Astrocyte (in vitro differentiated cells and primary cell): ENCODE data around the gene TRIM50. TPM values are rescaled to one million over a fixed set of nuclear protein-coding genes. Genes with fewer than 3 reads are reported as not detected.

ENCODE experiments used
- DNase-seq: peaks from one replicate; pipeline ENCODE4 v3.0.0-alpha.2; 2010; ENCODE audit warnings: low read depth
- FAIRE-seq: peaks from 2 replicates; lab custom pipeline; 2011; peaks lifted over from hg19 to GRCh38; lab: Jason Lieb, UNC
- H2AFZ ChIP-seq: 2 replicates; pipeline ENCODE4 v1.6.0; 2012; ENCODE audit warnings: low read depth, low read length, inconsistent platforms
- H3K27ac ChIP-seq: 2 replicates; pipeline ENCODE4 v1.5.1; 2011; ENCODE audit warnings: low read depth, low read length, inconsistent platforms
- H3K27me3 ChIP-seq: 2 replicates; pipeline ENCODE4 v1.6.0; 2011; ENCODE audit warnings: low read length, inconsistent platforms; ENCODE audit not compliant: insufficient read depth
- H3K36me3 ChIP-seq: 2 replicates; pipeline ENCODE4 v1.5.1; 2011; ENCODE audit warnings: low read length, inconsistent platforms; ENCODE audit not compliant: insufficient read depth
- H3K4me1 ChIP-seq: 2 replicates; pipeline ENCODE4 v1.5.1; 2011; ENCODE audit warnings: low read length, inconsistent platforms; ENCODE audit not compliant: insufficient read depth
- H3K4me2 ChIP-seq: 2 replicates; pipeline ENCODE4 v1.6.0; 2012; ENCODE audit warnings: low read length, inconsistent platforms
- H3K4me3 ChIP-seq: 2 replicates; pipeline ENCODE4 v1.5.1; 2011; ENCODE audit warnings: low read depth, mild to moderate bottlenecking, low read length, inconsistent platforms; ENCODE audit not compliant: insufficient read depth
- H3K79me2 ChIP-seq: 2 replicates; pipeline ENCODE4 v1.6.0; 2012; ENCODE audit warnings: mild to moderate bottlenecking, low read length, inconsistent platforms; ENCODE audit not compliant: insufficient read depth
- H3K9ac ChIP-seq: 2 replicates; pipeline ENCODE4 v1.6.0; 2012; ENCODE audit warnings: mild to moderate bottlenecking, low read length, inconsistent platforms
- H3K9me3 ChIP-seq: 2 replicates; pipeline ENCODE4 v1.5.1; 2012; ENCODE audit warnings: low read depth, mild to moderate bottlenecking, low read length, inconsistent platforms; ENCODE audit not compliant: insufficient read depth
- H4K20me1 ChIP-seq: 2 replicates; pipeline ENCODE4 v1.6.0; 2012; ENCODE audit warnings: low read length, inconsistent platforms; ENCODE audit not compliant: insufficient read depth
- H3K27ac Mint-ChIP-seq: one replicate; pipeline ENCODE4 v1.8.0; 2021; ENCODE audit warnings: mild to moderate bottlenecking, mixed read lengths; ENCODE audit not compliant: unreplicated experiment
- H3K27me3 Mint-ChIP-seq: one replicate; pipeline ENCODE4 v1.8.0; 2021; ENCODE audit warnings: low read depth, mixed read lengths; ENCODE audit not compliant: unreplicated experiment
- H3K36me3 Mint-ChIP-seq: one replicate; pipeline ENCODE4 v1.8.0; 2021; ENCODE audit warnings: low read depth, mixed read lengths; ENCODE audit not compliant: unreplicated experiment
- H3K4me1 Mint-ChIP-seq: one replicate; pipeline ENCODE4 v1.8.0; 2021; ENCODE audit warnings: low read depth, mixed read lengths; ENCODE audit not compliant: unreplicated experiment
- H3K4me3 Mint-ChIP-seq: one replicate; pipeline ENCODE4 v1.8.0; 2021; ENCODE audit warnings: mild to moderate bottlenecking, moderate library complexity, mixed read lengths; ENCODE audit not compliant: unreplicated experiment
- H3K9me3 Mint-ChIP-seq: one replicate; pipeline ENCODE4 v1.8.0; 2021; ENCODE audit warnings: mild to moderate bottlenecking, mixed read lengths; ENCODE audit not compliant: unreplicated experiment
- CTCF ChIP-seq: IDR thresholded peaks from 2 replicates; pipeline ENCODE4 v1.5.1; 2011; ENCODE audit warnings: low read depth, mild to moderate bottlenecking, inconsistent platforms, low read length, moderate library complexity; ENCODE audit not compliant: insufficient read depth
- EZH2 ChIP-seq: IDR thresholded peaks from 2 replicates; pipeline ENCODE4 v1.6.1; 2012; ENCODE audit warnings: mild to moderate bottlenecking, low read length, inconsistent platforms; ENCODE audit not compliant: insufficient read depth
- total RNA-seq: library from RNA; stranded (reverse); gene quantifications from 2 replicates; pipeline ENCODE4 v1.2.1, GENCODE V29; 2021

TRIM50 gene
- total RNA-seq, 1 donor from 2014 or later = not detected

- DNase-seq = no peak
- no peak overlapping the region for H3K9ac ChIP-seq
- no peaks in the 10 kb centered on the region for H3K79me2 ChIP-seq
- peaks cover 7% of the 10 kb centered on the region for H3K27me3 ChIP-seq
- peaks cover 13% of the 10 kb centered on the region for H3K27me3 Mint-ChIP-seq
- peaks cover 11% of the 10 kb centered on the region for H3K4me1 Mint-ChIP-seq
- H3K27ac Mint-ChIP-seq = no peak overlapping the region
- no peaks in the 10 kb centered on the region for H3K36me3 ChIP-seq
- H3K9me3 ChIP-seq = no peaks in the 10 kb centered on the region
- TF ChIP-seq EZH2 (no peak), CTCF (no peak)
- H3K27ac ChIP-seq = no peak overlapping the region
- H3K4me2 ChIP-seq = no peak overlapping the region
- no peaks in the 10 kb centered on the region for H4K20me1 ChIP-seq
- H3K4me3 Mint-ChIP-seq = no peak overlapping the region
- no peak overlapping the region for H3K4me3 ChIP-seq
- no peaks in the 10 kb centered on the region for H3K36me3 Mint-ChIP-seq
- H2AFZ ChIP-seq = no peak overlapping the region
- H3K4me1 ChIP-seq = peaks cover 9% of the 10 kb centered on the region
- peaks cover 10% of the 10 kb centered on the region for H3K9me3 Mint-ChIP-seq
- no peak for FAIRE-seq
Measured at GRCh38 chr7:73343671-73344380, 15.9 kb upstream of the TRIM50 start.

GRCh38 chr7:73342645-73343044, 14.8 kb upstream of the TRIM50 start:
- H3K9me3 Mint-ChIP-seq = peaks cover 5% of the 10 kb centered on the region
- H4K20me1 ChIP-seq = no peaks in the 10 kb centered on the region
- DNase-seq (peak; percentile 25), FAIRE-seq (no peak)
- H3K27ac Mint-ChIP-seq = peak overlapping the region; percentile 66
- H3K4me2 ChIP-seq = peak overlapping the region; percentile 56
- H3K36me3 Mint-ChIP-seq = no peaks in the 10 kb centered on the region
- H3K9ac ChIP-seq = no peak overlapping the region
- no peak overlapping the region for H3K27ac ChIP-seq
- no peak overlapping the region for H2AFZ ChIP-seq
- no peaks in the 10 kb centered on the region for H3K9me3 ChIP-seq
- H3K36me3 ChIP-seq = no peaks in the 10 kb centered on the region
- H3K79me2 ChIP-seq = no peaks in the 10 kb centered on the region
- peak overlapping the region; percentile 34 for H3K4me3 Mint-ChIP-seq
- H3K4me3 ChIP-seq = no peak overlapping the region
- TF ChIP-seq CTCF = peak; percentile 56
- TF ChIP-seq EZH2 = no peak
- peaks cover 9% of the 10 kb centered on the region for H3K4me1 ChIP-seq
- H3K27me3 Mint-ChIP-seq = peaks cover 13% of the 10 kb centered on the region
- peaks cover 11% of the 10 kb centered on the region for H3K4me1 Mint-ChIP-seq
- H3K27me3 ChIP-seq = peaks cover 6% of the 10 kb centered on the region

GRCh38 chr7:73341877-73342276, 14.0 kb upstream of the TRIM50 start:
- H3K4me2 ChIP-seq = peak overlapping the region; percentile 56
- Mint-ChIP-seq H3K4me3 (peak overlapping the region; percentile 55), H3K27me3 (peaks cover 14% of the 10 kb centered on the region), H3K4me1 (peaks cover 11% of the 10 kb centered on the region), H3K36me3 (peaks cover 1% of the 10 kb centered on the region), H3K9me3 (peaks cover 5% of the 10 kb centered on the region), H3K27ac (peak overlapping the region; percentile 66)
- H3K36me3 ChIP-seq = no peaks in the 10 kb centered on the region
- H3K9ac ChIP-seq = peak overlapping the region; percentile 15
- H2AFZ ChIP-seq = peak overlapping the region; percentile 22
- TF ChIP-seq EZH2 (no peak), CTCF (no peak)
- FAIRE-seq = no peak
- H3K4me3 ChIP-seq = no peak overlapping the region
- peak; percentile 70 for DNase-seq
- H3K79me2 ChIP-seq = no peaks in the 10 kb centered on the region
- H3K9me3 ChIP-seq = no peaks in the 10 kb centered on the region
- H3K27ac ChIP-seq = no peak overlapping the region
- peaks cover 9% of the 10 kb centered on the region for H3K4me1 ChIP-seq
- H4K20me1 ChIP-seq = no peaks in the 10 kb centered on the region
- H3K27me3 ChIP-seq = peaks cover 6% of the 10 kb centered on the region
